ENCODE data around the gene C6orf141.

- TF ChIP-seq CTCF (IDR thresholded peaks at IDR 0.05; ENCODE audit: low read depth, low read length, poor library complexity, severe bottlenecking) (no peak), EZH2phosphoT487 (IDR thresholded peaks at IDR 0.05; ENCODE audit: borderline replicate concordance, low read length) (no peak)
These were observed 14.1 kb downstream of the C6orf141 start for GRCh38 chr6:49564552-49564951.
